ENCODE measurements around the gene SLC44A2. TPM values are rescaled to one million over a fixed set of nuclear protein-coding genes. Genes with fewer than 3 reads are reported as not detected.

Gene SLC44A2
- total RNA-seq, 1 donor from 2014 or later: 220 TPM

GRCh38 chr19:10586396-10586795, 39.0 kb upstream of the SLC44A2 start:
- TF ChIP-seq CTCF (IDR thresholded peaks at IDR 0.05): no peak
- no peak overlapping the region for H3K27ac Mint-ChIP-seq (ENCODE audit: unreplicated experiment)
- H3K27me3 Mint-ChIP-seq (ENCODE audit: low read depth): peaks cover 15% of the 10 kb centered on the region
- no peaks in the 10 kb centered on the region for H3K4me1 Mint-ChIP-seq (ENCODE audit: low read depth)
- no peak for DNase-seq (ENCODE audit: low spot score)
- no peak overlapping the region for H3K4me3 Mint-ChIP-seq (ENCODE audit: unreplicated experiment)
- no peaks in the 10 kb centered on the region for H3K9me3 Mint-ChIP-seq (ENCODE audit: low read depth)
- H3K36me3 Mint-ChIP-seq (ENCODE audit: low read depth): peaks cover 6% of the 10 kb centered on the region

- TF ChIP-seq CTCF (IDR thresholded peaks at IDR 0.05): no peak
- DNase-seq (ENCODE audit: low spot score): no peak
- Mint-ChIP-seq H3K36me3 (ENCODE audit: low read depth) (peaks cover 6% of the 10 kb centered on the region), H3K9me3 (ENCODE audit: low read depth) (no peaks in the 10 kb centered on the region), H3K27ac (ENCODE audit: unreplicated experiment) (no peak within 1 kb of the TSS), H3K4me3 (ENCODE audit: unreplicated experiment) (no peak within 1 kb of the TSS), H3K27me3 (ENCODE audit: low read depth) (peaks cover 15% of the 10 kb centered on the region), H3K4me1 (ENCODE audit: low read depth) (no peaks in the 10 kb centered on the region)
These were observed 38.1 kb upstream of the SLC44A2 start, which contains the start of gene AP1M2 for GRCh38 chr19:10587022-10587838. AP1M2 (minus strand) TSS chr19:10587312; CDS start chr19:10587231, 81 bp downstream.

- no peak overlapping the region for H3K4me3 Mint-ChIP-seq (ENCODE audit: unreplicated experiment)
- TF ChIP-seq CTCF (IDR thresholded peaks at IDR 0.05): no peak
- peaks cover 15% of the 10 kb centered on the region for H3K27me3 Mint-ChIP-seq (ENCODE audit: low read depth)
- peaks cover 6% of the 10 kb centered on the region for H3K36me3 Mint-ChIP-seq (ENCODE audit: low read depth)
- H3K9me3 Mint-ChIP-seq (ENCODE audit: low read depth): no peaks in the 10 kb centered on the region
- no peaks in the 10 kb centered on the region for H3K4me1 Mint-ChIP-seq (ENCODE audit: low read depth)
- H3K27ac Mint-ChIP-seq (ENCODE audit: unreplicated experiment): no peak overlapping the region
- no peak for DNase-seq (ENCODE audit: low spot score)
These were observed 37.6 kb upstream of the SLC44A2 start for GRCh38 chr19:10587839-10588150.

GRCh38 chr19:10593148-10593547, 32.2 kb upstream of the SLC44A2 start:
- Mint-ChIP-seq H3K27me3 (ENCODE audit: low read depth) (peaks cover 2% of the 10 kb centered on the region), H3K4me1 (ENCODE audit: low read depth) (peaks cover 7% of the 10 kb centered on the region), H3K36me3 (ENCODE audit: low read depth) (no peaks in the 10 kb centered on the region), H3K4me3 (ENCODE audit: unreplicated experiment) (no peak overlapping the region), H3K27ac (ENCODE audit: unreplicated experiment) (no peak overlapping the region), H3K9me3 (ENCODE audit: low read depth) (no peaks in the 10 kb centered on the region)
- no peak for DNase-seq (ENCODE audit: low spot score)
- TF ChIP-seq CTCF (IDR thresholded peaks at IDR 0.05): no peak

GRCh38 chr19:10593820-10594637, 31.3 kb upstream of the SLC44A2 start:
- Mint-ChIP-seq H3K27me3 (ENCODE audit: low read depth) (peaks cover 2% of the 10 kb centered on the region), H3K27ac (ENCODE audit: unreplicated experiment) (no peak overlapping the region), H3K4me1 (ENCODE audit: low read depth) (peaks cover 7% of the 10 kb centered on the region), H3K36me3 (ENCODE audit: low read depth) (no peaks in the 10 kb centered on the region), H3K4me3 (ENCODE audit: unreplicated experiment) (no peak overlapping the region), H3K9me3 (ENCODE audit: low read depth) (no peaks in the 10 kb centered on the region)
- no peak for DNase-seq (ENCODE audit: low spot score)
- no peak for TF ChIP-seq CTCF (IDR thresholded peaks at IDR 0.05)
